Jurkat, Clone E6-1 (cell line): ENCODE measurements around the gene MAFG.

Source experiments
- DNase-seq: peaks from one replicate; pipeline ENCODE4 v3.0.0-alpha.2; 2011; ENCODE audit warnings: low read depth, low spot score
- H3K4me3 ChIP-seq: 2 replicates; pipeline ENCODE4 v1.5.1; 2011; ENCODE audit warnings: mild to moderate bottlenecking, low read length, control low read depth, moderate library complexity

The MAFG gene

GRCh38 chr17:81902653-81903414, 24.7 kb downstream of the MAFG start:
- no peak overlapping the region for H3K4me3 ChIP-seq
- no peak for DNase-seq

GRCh38 chr17:81902023-81902652, 25.4 kb downstream of the MAFG start, which contains the start of gene NPB:
Gene NPB, plus strand, starts transcription at chr17:81902238. Its CDS starts 40 bp downstream, at chr17:81902278.
- DNase-seq: no peak
- no peak within 1 kb of the TSS for H3K4me3 ChIP-seq

GRCh38 chr17:81901167-81902022, 26.1 kb downstream of the MAFG start:
- DNase-seq: no peak
- H3K4me3 ChIP-seq: no peak overlapping the region

- no peak overlapping the region for H3K4me3 ChIP-seq
- DNase-seq: no peak
These were observed 27.2 kb downstream of the MAFG start for GRCh38 chr17:81900181-81900820.

GRCh38 chr17:81899514-81900166, 27.9 kb downstream of the MAFG start:
- DNase-seq: no peak
- H3K4me3 ChIP-seq: no peak overlapping the region

- no peak for DNase-seq
- H3K4me3 ChIP-seq: no peak overlapping the region
These were observed 28.6 kb downstream of the MAFG start for GRCh38 chr17:81898885-81899284.

- DNase-seq: no peak
- H3K4me3 ChIP-seq: no peak overlapping the region
These were observed 29.3 kb downstream of the MAFG start for GRCh38 chr17:81898029-81898866.

- no peak overlapping the region for H3K4me3 ChIP-seq
- DNase-seq: no peak
These were observed 32.1 kb downstream of the MAFG start for GRCh38 chr17:81895400-81895799.

- peak overlapping the region; percentile 91 for H3K4me3 ChIP-seq
- no peak for DNase-seq
These were observed 36.3 kb downstream of the MAFG start for GRCh38 chr17:81891303-81891552.

GRCh38 chr17:81890447-81891302, 36.9 kb downstream of the MAFG start:
- H3K4me3 ChIP-seq: peak overlapping the region; percentile 91
- DNase-seq: no peak

GRCh38 chr17:81889602-81890001, 37.9 kb downstream of the MAFG start:
- DNase-seq: no peak
- H3K4me3 ChIP-seq: peak overlapping the region; percentile 91

GRCh38 chr17:81888988-81889595, 38.4 kb downstream of the MAFG start:
- no peak for DNase-seq

GRCh38 chr17:81888105-81888987, 39.2 kb downstream of the MAFG start:
- no peak overlapping the region for H3K4me3 ChIP-seq
- no peak for DNase-seq

More at GRCh38 chr17:81888988-81889595, 38.4 kb downstream of the MAFG start:
- 0 out of 2 replicates have a peak overlapping the region, but pooled peaks have one; percentile 91 for H3K4me3 ChIP-seq

GRCh38 chr17:81885869-81886548, 41.5 kb downstream of the MAFG start:
- DNase-seq: no peak
- H3K4me3 ChIP-seq: no peak overlapping the region

GRCh38 chr17:81885454-81885853, 42.1 kb downstream of the MAFG start:
- no peak for DNase-seq
- H3K4me3 ChIP-seq: no peak overlapping the region
